Left hindlimb (tissue), 1 donor: ENCODE results near the gene NOTCH2.
A peak's percentile ranks its signal among the peaks of the same experiment; 100 is the strongest.
"Not testable (repeated sequence)": the region's sequence is repeated elsewhere in the genome, so short reads cannot be mapped to it uniquely, and the experiment has no call there.

Source experiments
- DNase-seq: peaks from one replicate; pipeline ENCODE4 v3.0.0-alpha.2; 2018

NOTCH2 gene

GRCh38 chr1:120069067-120069919, at the start of gene NOTCH2:
TSS of gene NOTCH2 (minus strand) at chr1:120069662. CDS start at chr1:120069406, 256 bp downstream.
- DNase-seq = peak; percentile 47

- DNase-seq = not testable (repeated sequence)
Observed at GRCh38 chr1:120117371-120118177, 48.1 kb upstream of the NOTCH2 start.

- DNase-seq = not testable (repeated sequence)
Observed at GRCh38 chr1:120116094-120116493, 46.6 kb upstream of the NOTCH2 start.

DNA sequence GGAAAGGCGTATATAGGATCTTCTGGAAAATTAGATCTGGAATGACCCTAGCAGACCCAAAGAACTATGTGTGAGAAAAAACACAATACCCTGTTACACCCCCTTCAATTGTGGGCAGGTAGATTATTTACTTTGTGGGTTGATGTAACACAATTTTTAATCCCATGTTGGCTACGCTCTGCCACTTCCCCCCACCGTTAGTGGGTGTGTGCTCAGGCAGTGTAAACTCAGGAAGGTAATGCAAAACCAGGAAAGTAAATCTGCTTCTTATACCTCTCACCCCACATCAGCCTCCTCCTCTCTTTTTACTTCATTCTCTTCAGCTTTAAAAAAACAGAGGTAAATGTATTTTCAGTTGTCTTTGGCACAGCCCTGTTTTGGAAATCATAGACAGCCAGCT, 43.7 kb upstream of the NOTCH2 start:
- not testable (repeated sequence) for DNase-seq

GRCh38 chr1:120112212-120112611, 42.8 kb upstream of the NOTCH2 start:
- DNase-seq = not testable (repeated sequence)

DNA sequence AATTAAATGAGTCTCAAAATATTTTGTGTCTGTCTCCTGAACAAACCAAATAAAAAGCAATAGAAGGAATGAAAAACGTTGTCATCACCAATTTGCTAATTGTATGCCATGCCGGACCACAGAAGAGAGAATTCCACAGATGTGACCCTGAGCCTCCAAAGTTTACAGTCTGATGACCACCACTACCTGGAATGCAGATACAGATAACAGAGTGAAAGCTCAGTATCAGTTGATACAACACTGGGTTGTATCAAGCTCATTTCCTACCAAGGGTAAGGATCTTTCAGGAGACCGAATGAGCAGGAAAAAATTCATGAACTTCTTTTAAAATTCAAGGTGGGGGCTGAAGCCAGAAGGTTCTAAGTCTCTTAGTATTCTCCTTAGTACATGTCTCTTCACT, 42.3 kb upstream of the NOTCH2 start:
- DNase-seq = not testable (repeated sequence)

GRCh38 chr1:120111008-120111407, 41.5 kb upstream of the NOTCH2 start:
- not testable (repeated sequence) for DNase-seq

GRCh38 chr1:120109656-120110055, 40.2 kb upstream of the NOTCH2 start:
- DNase-seq = not testable (repeated sequence)

- DNase-seq = not testable (repeated sequence)
Observed at GRCh38 chr1:120109180-120109579, 39.7 kb upstream of the NOTCH2 start.

GRCh38 chr1:120105288-120105687, 35.8 kb upstream of the NOTCH2 start:
- not testable (repeated sequence) for DNase-seq

- not testable (repeated sequence) for DNase-seq
Observed at GRCh38 chr1:120103768-120104167, 34.3 kb upstream of the NOTCH2 start.

DNA sequence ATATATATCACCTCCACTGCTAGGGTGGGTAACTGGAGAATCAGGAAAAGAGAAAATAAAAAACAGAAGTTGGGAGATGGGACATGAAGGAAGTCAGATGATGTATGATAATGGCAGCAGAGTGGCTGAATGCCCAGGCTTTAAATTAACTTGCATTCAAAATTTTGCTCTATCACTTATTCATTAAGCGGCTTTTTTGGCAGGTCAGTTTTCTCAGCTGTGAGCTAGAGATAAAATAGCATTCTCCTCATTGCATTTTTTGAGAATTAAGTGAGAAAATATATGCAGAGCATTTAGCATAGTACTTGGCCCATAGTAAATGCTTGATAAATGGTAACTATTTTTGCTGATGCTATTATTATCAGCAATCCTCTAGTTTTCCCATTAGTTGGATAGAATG, 32.1 kb upstream of the NOTCH2 start:
- not testable (repeated sequence) for DNase-seq

DNA sequence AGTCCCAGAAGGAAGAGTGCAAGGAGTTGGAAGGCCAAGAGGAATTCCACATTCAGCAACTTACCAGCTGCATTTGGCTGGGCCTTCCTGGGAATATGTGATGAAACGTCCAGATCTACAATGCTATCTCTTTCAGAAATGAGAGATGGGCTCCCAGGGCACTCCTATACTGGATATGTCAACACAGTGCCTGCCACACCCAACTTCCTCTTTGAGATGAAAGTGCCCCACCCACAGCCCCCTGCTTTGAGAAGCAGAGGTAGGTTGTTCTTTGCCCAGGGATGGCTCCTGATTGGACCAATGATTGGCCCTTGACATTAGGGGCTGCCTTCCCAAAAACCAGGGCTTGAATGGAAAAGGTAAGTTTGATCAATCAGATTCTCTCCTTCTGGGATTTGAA, 31.1 kb upstream of the NOTCH2 start:
- DNase-seq = not testable (repeated sequence)

DNA sequence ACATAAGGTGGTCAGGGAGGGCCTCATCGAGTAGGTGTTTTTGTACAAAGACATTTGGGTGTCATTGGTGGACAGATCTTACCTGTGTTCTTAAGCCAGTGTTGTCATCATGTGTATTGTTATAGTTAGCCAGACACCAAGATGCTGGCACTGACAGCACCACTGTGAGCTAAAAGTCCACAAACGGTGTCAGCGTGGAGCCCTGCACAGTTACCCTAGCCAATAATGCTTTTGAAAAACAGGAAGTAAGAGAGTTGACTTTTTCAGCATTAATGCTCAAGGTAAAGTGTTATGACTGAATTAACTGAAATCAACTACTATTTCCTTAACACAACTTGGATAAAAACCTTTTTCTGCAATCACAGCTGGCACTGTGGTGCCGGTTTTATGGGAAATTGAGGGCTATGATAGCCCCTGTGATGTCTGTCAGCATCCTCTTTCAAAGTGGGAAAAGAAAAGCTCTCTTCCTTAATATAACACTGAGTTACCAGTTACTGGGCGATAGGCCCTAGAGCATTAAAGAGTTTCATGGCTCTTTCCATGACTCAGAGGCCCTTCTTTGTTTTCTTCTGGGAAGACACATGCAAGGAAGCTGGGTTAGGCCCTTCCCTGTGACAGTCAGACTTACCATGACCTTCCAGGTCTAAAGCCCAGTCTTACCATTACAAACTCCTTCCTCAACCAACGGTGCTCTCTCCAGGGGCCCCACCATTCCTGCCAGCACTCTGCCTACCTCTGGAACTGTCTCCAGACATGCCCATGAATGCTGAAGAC, 29.7 kb upstream of the NOTCH2 start:
- not testable (repeated sequence) for DNase-seq

DNA sequence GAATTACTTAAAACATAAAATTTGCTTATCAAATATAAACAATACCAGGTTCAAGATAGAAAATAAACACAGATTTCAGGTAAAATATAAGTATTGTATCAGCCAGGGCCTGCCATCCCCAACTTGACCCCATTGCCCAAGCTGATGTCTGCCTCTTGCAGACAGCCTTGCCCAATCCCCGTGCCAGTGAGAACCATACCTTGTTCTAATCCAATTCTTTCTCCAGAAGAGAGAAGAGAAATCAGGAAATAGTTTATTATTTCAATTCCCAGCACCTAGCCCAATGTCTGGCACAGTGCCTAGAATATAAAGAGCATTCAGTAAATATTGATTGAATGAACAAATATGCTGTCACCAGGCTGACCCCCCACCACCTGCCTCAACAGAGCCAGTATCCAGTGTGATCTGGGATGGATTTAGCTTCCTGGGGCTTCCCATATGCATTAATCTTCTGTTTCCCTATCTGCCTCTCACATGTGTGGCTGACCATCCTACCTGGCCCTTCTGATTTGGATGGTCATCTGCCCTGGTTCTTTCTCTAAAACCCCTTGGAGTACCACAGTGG, 27.6 kb upstream of the NOTCH2 start:
- DNase-seq = not testable (repeated sequence)

- DNase-seq = not testable (repeated sequence)
Observed at GRCh38 chr1:120093548-120094181, 24.2 kb upstream of the NOTCH2 start.

GRCh38 chr1:120092232-120093218, 23.1 kb upstream of the NOTCH2 start:
- not testable (repeated sequence) for DNase-seq

DNA sequence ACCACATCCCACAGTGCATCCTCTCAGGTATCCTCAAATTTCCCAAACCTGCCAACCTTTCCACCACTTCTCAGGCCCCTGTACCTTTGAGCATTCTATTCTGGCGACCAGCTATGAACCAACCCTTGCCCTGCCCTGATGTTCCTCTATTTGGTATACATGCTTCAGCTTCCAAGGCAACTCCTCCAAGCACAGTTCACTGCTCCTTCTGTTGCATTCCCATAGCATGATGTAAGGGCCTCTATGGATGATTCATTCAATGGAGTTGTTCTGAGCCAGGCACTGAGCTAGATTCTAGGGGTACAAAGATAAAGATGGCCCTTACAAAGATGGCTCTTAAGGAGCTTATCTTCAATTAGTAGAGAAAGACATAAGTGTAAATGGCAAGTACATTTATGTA, 21.4 kb upstream of the NOTCH2 start:
- not testable (repeated sequence) for DNase-seq

GRCh38 chr1:120087959-120088358, 18.5 kb upstream of the NOTCH2 start:
- not testable (repeated sequence) for DNase-seq

GRCh38 chr1:120069920-120070214, 405 bp upstream of the NOTCH2 start:
- DNase-seq = not testable (repeated sequence)

DNA sequence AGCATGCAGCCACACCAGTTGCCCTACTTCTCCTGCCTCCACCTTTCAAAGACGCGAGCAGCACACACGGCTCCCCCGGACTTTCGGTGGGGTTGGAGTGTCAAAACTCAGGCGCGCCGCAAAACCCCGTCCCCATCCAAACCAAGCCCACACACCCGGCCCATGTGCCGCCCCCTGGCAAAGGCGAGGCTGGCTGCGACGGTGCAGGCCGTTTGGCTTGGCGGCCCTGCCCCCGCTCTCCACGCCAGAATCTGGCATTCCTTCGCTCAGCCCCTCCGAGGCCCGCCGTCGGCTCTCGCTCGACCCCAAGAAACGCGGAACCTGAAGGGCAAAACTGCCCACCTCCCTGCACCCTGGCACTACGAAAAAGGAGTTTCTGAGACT, 787 bp downstream of the NOTCH2 start:
- DNase-seq = not testable (repeated sequence)
